Glutamatergic neuron (in vitro differentiated cells): ENCODE results near the gene RAI1. TPM values are rescaled to one million over a fixed set of nuclear protein-coding genes. Genes with fewer than 3 reads are reported as not detected.

Experiments
- DNase-seq: peaks from one replicate; pipeline ENCODE4 v3.0.0; 2022
- H3K27ac Mint-ChIP-seq: one replicate; pipeline ENCODE4 v1.8.0; 2020; ENCODE audit warnings: mild to moderate bottlenecking, mixed read lengths, inconsistent platforms; ENCODE audit not compliant: unreplicated experiment
- H3K27me3 Mint-ChIP-seq: one replicate; pipeline ENCODE4 v1.8.0; 2020; ENCODE audit warnings: mild to moderate bottlenecking, moderate library complexity, mixed read lengths, inconsistent platforms; ENCODE audit not compliant: unreplicated experiment
- H3K36me3 Mint-ChIP-seq: one replicate; pipeline ENCODE4 v1.8.0; 2020; ENCODE audit warnings: mild to moderate bottlenecking, mixed read lengths, inconsistent platforms; ENCODE audit not compliant: unreplicated experiment
- H3K4me1 Mint-ChIP-seq: one replicate; pipeline ENCODE4 v1.8.0; 2020; ENCODE audit warnings: mild to moderate bottlenecking, low read depth, mixed read lengths, inconsistent platforms; ENCODE audit not compliant: unreplicated experiment
- H3K4me3 Mint-ChIP-seq: one replicate; pipeline ENCODE4 v1.8.0; 2020; ENCODE audit warnings: mild to moderate bottlenecking, mixed read lengths, inconsistent platforms; ENCODE audit not compliant: unreplicated experiment
- H3K9me3 Mint-ChIP-seq: one replicate; pipeline ENCODE4 v1.8.0; 2020; ENCODE audit warnings: mild to moderate bottlenecking, moderate library complexity, mixed read lengths, inconsistent platforms; ENCODE audit not compliant: unreplicated experiment
- CTCF ChIP-seq: fragments of 200-600 bp; sonication (generic); IDR thresholded peaks from one replicate; pipeline ENCODE4 v1.5.0; 2021; ENCODE audit not compliant: partially characterized antibody, unreplicated experiment
- total RNA-seq: library from RNA; stranded (reverse); fragmentation: NEBNext Ultra II Directional; extraction: Animal tissue kit (Norgen Biotek cat#: 25700); gene quantifications from one replicate; pipeline ENCODE4 v1.2.1, GENCODE V29; 2021; ENCODE audit not compliant: unreplicated experiment

RAI1 gene
- total RNA-seq, 1 donor from 2014 or later, result 70.2 TPM

GRCh38 chr17:17845046-17845775, 164.0 kb downstream of the RAI1 start:
- Mint-ChIP-seq H3K4me3 (no peak overlapping the region), H3K27me3 (peaks cover 10% of the 10 kb centered on the region), H3K36me3 (no peaks in the 10 kb centered on the region), H3K4me1 (peaks cover 24% of the 10 kb centered on the region), H3K27ac (no peak overlapping the region), H3K9me3 (peaks cover 9% of the 10 kb centered on the region)
- DNase-seq, result no peak
- no peak for TF ChIP-seq CTCF

GRCh38 chr17:17846003-17846402, 164.7 kb downstream of the RAI1 start:
- no peaks in the 10 kb centered on the region for H3K36me3 Mint-ChIP-seq
- H3K27me3 Mint-ChIP-seq, result peaks cover 10% of the 10 kb centered on the region
- H3K4me3 Mint-ChIP-seq, result no peak overlapping the region
- DNase-seq, result no peak
- TF ChIP-seq CTCF, result no peak
- no peak overlapping the region for H3K27ac Mint-ChIP-seq
- peaks cover 9% of the 10 kb centered on the region for H3K9me3 Mint-ChIP-seq
- H3K4me1 Mint-ChIP-seq, result peaks cover 29% of the 10 kb centered on the region

GRCh38 chr17:17846645-17847044, 165.4 kb downstream of the RAI1 start:
- Mint-ChIP-seq H3K4me3 (no peak overlapping the region), H3K9me3 (peaks cover 7% of the 10 kb centered on the region), H3K27ac (no peak overlapping the region), H3K4me1 (peaks cover 31% of the 10 kb centered on the region), H3K27me3 (peaks cover 10% of the 10 kb centered on the region), H3K36me3 (no peaks in the 10 kb centered on the region)
- TF ChIP-seq CTCF, result no peak
- DNase-seq, result no peak

- H3K36me3 Mint-ChIP-seq, result no peaks in the 10 kb centered on the region
- no peak overlapping the region for H3K4me3 Mint-ChIP-seq
- DNase-seq, result no peak
- no peak for TF ChIP-seq CTCF
- H3K27me3 Mint-ChIP-seq, result peaks cover 10% of the 10 kb centered on the region
- H3K27ac Mint-ChIP-seq, result no peak overlapping the region
- peaks cover 10% of the 10 kb centered on the region for H3K9me3 Mint-ChIP-seq
- H3K4me1 Mint-ChIP-seq, result peaks cover 35% of the 10 kb centered on the region
Measured at GRCh38 chr17:17847118-17847689, 165.9 kb downstream of the RAI1 start.

- peaks cover 35% of the 10 kb centered on the region for H3K4me1 Mint-ChIP-seq
Measured at GRCh38 chr17:17847726-17848125, 166.5 kb downstream of the RAI1 start.

More at GRCh38 chr17:17847726-17848125, 166.5 kb downstream of the RAI1 start:
- Mint-ChIP-seq H3K27ac (no peak overlapping the region), H3K27me3 (peaks cover 10% of the 10 kb centered on the region), H3K4me3 (no peak overlapping the region), H3K9me3 (peaks cover 9% of the 10 kb centered on the region), H3K36me3 (no peaks in the 10 kb centered on the region)
- DNase-seq, result no peak
- no peak for TF ChIP-seq CTCF
